ENCODE measurements around the gene RFC1. TPM values are rescaled to one million over a fixed set of nuclear protein-coding genes. Genes with fewer than 3 reads are reported as not detected.

Gene RFC1, protein sequence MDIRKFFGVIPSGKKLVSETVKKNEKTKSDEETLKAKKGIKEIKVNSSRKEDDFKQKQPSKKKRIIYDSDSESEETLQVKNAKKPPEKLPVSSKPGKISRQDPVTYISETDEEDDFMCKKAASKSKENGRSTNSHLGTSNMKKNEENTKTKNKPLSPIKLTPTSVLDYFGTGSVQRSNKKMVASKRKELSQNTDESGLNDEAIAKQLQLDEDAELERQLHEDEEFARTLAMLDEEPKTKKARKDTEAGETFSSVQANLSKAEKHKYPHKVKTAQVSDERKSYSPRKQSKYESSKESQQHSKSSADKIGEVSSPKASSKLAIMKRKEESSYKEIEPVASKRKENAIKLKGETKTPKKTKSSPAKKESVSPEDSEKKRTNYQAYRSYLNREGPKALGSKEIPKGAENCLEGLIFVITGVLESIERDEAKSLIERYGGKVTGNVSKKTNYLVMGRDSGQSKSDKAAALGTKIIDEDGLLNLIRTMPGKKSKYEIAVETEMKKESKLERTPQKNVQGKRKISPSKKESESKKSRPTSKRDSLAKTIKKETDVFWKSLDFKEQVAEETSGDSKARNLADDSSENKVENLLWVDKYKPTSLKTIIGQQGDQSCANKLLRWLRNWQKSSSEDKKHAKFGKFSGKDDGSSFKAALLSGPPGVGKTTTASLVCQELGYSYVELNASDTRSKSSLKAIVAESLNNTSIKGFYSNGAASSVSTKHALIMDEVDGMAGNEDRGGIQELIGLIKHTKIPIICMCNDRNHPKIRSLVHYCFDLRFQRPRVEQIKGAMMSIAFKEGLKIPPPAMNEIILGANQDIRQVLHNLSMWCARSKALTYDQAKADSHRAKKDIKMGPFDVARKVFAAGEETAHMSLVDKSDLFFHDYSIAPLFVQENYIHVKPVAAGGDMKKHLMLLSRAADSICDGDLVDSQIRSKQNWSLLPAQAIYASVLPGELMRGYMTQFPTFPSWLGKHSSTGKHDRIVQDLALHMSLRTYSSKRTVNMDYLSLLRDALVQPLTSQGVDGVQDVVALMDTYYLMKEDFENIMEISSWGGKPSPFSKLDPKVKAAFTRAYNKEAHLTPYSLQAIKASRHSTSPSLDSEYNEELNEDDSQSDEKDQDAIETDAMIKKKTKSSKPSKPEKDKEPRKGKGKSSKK
- 44.5 and 54.2 TPM in 2 replicates for total RNA-seq

DNA sequence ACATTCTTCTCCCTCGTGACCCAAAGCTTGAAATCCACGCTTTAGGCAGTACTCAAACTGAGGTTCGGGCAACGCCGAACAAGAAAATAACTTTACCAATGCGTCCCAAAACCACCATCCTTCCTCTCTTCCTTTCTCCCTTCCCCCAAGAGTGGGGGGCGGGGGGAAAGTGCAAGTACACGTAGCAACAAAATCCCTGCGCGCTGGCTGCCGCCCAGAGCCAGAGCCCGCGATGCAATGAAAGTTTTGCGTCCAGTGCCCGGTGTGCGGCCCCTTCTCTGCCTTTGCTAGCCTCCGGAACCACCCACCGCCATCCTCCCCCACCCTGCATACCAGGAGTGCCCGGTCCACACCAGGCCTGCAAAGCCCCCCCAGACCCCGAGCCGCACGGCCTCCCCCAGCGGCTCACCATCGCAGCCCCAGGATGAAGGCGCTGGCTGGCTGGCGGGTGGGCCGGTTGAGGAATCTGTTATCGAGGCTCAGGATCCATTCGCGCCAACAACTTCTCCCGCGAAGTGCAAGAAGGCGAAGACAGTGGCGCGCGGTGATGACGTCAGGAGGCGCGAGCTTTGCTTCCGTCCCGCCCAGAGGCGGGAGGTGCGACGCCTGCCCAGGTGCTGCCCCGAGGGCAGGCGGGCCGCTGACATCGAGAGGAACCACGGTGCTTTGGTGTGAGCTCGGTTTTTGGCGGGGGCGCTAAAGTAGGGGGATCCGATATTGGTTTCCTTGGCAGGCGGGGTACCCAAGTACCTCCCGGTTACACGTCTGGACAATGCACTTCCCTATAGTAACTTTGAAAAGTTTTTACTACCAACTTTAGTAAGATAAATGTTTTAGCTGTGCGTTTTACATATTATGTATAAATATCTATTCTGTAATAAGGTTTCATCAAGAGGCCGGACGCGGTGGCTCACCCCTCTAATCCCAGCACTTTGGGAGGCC lies at the start of gene RFC1:
RFC1 (minus strand) TSS at position 533 of the 942 bp plus-strand sequence; CDS start at position 412, 121 bp downstream.

DNA sequence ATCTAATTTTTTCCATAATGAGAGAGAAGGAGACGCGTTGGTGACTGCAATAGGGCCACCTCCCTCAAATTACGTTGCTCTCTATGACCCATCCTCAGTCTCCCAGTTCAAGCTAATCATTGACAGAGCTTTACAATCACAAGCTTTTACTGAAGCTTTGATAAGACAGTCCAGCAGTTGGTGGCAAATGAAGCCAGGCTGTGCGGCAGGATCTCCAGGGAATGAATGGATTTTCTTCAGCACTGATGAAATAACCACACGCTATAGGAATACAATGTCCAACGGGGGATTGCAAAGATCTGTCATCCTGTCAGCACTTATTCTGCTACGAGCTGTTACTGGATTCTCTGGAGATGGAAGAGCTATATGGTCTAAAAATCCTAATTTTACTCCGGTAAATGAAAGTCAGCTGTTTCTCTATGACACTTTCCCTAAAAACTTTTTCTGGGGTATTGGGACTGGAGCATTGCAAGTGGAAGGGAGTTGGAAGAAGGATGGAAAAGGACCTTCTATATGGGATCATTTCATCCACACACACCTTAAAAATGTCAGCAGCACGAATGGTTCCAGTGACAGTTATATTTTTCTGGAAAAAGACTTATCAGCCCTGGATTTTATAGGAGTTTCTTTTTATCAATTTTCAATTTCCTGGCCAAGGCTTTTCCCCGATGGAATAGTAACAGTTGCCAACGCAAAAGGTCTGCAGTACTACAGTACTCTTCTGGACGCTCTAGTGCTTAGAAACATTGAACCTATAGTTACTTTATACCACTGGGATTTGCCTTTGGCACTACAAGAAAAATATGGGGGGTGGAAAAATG lies 40.8 kb upstream of the RFC1 start, which contains the start of gene KLB:
KLB (plus strand) TSS at position 168 of the 821 bp plus-strand sequence; CDS start at position 188, 20 bp downstream.

Small RNA genes lying within 50 kb of the gene (small RNA-seq; reads per million reads assigned to genes)
- gene MIR5591 (not detected), gene RNU6-32P (not detected), gene RNU6-887P (not detected)

Other genes with a start within 250 kb of the RFC1 start
- gene WDR19, start 183.8 kb downstream of the RFC1 start, total RNA-seq: 10.5 and 13.3 TPM in 2 replicates
- gene KLB, start 40.6 kb upstream of the RFC1 start, total RNA-seq: 0.39 and 0.54 TPM in 2 replicates
- gene RPL9, start 92.6 kb upstream of the RFC1 start, total RNA-seq: 2,337 and 2,610 TPM in 2 replicates
- gene LIAS, start 92.7 kb upstream of the RFC1 start, total RNA-seq: 8.1 and 18.1 TPM in 2 replicates
- gene UGDH, start 161.1 kb upstream of the RFC1 start, total RNA-seq: 79.7 and 109 TPM in 2 replicates

Data from placental epithelial cell (primary cell).